HepG2 (cell line): ENCODE measurements around the gene MAP3K20. TPM values are rescaled to one million over a fixed set of nuclear protein-coding genes. Genes with fewer than 3 reads are reported as not detected.

ENCODE experiments used
- ATAC-seq: fragments of 200-7000 bp; cut with Tn5 transposase; 3 replicates; pipeline ENCODE4 v1.9.1; 2020; ENCODE audit warnings: mild to moderate bottlenecking, moderate library complexity
- BruUV-seq: library from RNA; stranded (reverse); fragments of 400-500 nt; replicated peaks from 2 replicates; lab custom pipeline; 2021; lab: Mats Ljungman, UMichigan
- CTCF ChIA-PET: fragments of 300-600 bp; formaldehyde crosslinking; extraction: SDS; loops from one replicate; lab custom pipeline; 2021; ENCODE audit warnings: low total read pairs, inconsistent platforms, low intra/inter-chr PET ratio; lab: Yijun Ruan, JAX
- POLR2A ChIA-PET: fragments of 350-600 bp; sonication (Branson Sonifier 250); formaldehyde crosslinking; loops from one replicate; lab custom pipeline; 2020; ENCODE audit warnings: antibody characterized with exemption, inconsistent platforms; lab: Yijun Ruan, JAX
- DNase-seq: peaks from one replicate; pipeline ENCODE4 v3.0.0-alpha.2; 2015; ENCODE audit warnings: low spot score
- FAIRE-seq: peaks from 3 replicates; lab custom pipeline; 2011; peaks lifted over from hg19 to GRCh38; lab: Jason Lieb, UNC
- H2AFZ ChIP-seq: one replicate; pipeline ENCODE4 v1.6.1; 2011; ENCODE audit warnings: low read length, inconsistent platforms
- H3K27ac ChIP-seq: fragments of 300-600 bp; 3 replicates; pipeline ENCODE4 v1.8.0; 2011; ENCODE audit warnings: mixed run types, mild to moderate bottlenecking, mixed read lengths, low read length, inconsistent platforms; ENCODE audit not compliant: insufficient read depth; ENCODE audit errors: extremely low read length
- H3K27me3 ChIP-seq, 2 experiments: fragments of 200-600 bp in 1 of 2; 2 replicates in 1 of 2; 3 replicates in 1 of 2; pipeline versions ENCODE4 v1.6.0 to v1.8.0; 2011; ENCODE audit warnings: low read length in 2 of 2, mild to moderate bottlenecking in 2 of 2, moderate library complexity in 2 of 2, inconsistent platforms in 1 of 2; ENCODE audit not compliant: insufficient read depth in 2 of 2, control insufficient read depth in 1 of 2
- H3K36me3 ChIP-seq, 2 experiments: fragments of 200-600 bp in 1 of 2; replicated peaks in 1 of 2; 2 replicates in 1 of 2; 3 replicates in 1 of 2; pipeline versions ENCODE4 v1.5.1 to v1.8.0; 2011; ENCODE audit warnings: low read length in 2 of 2, inconsistent platforms in 1 of 2; ENCODE audit not compliant: insufficient read depth in 2 of 2, control insufficient read depth in 1 of 2
- H3K4me1 ChIP-seq: 2 replicates; pipeline ENCODE4 v1.5.1; 2012; ENCODE audit warnings: low read length, inconsistent platforms; ENCODE audit not compliant: insufficient read depth
- H3K4me2 ChIP-seq: 2 replicates; pipeline ENCODE4 v1.6.0; 2011; ENCODE audit warnings: low read depth, low read length, inconsistent platforms
- H3K4me3 ChIP-seq, 3 experiments: fragments of 200-600 bp in 1 of 3; sonication (generic), shearing (Covaris generic) in 1 of 3; replicated peaks in 1 of 3; 2 replicates each; pipeline ENCODE4 v1.5.1; 2011 to 2016; ENCODE audit warnings: low read length in 3 of 3, inconsistent platforms in 2 of 3, low read depth in 2 of 3, mild to moderate bottlenecking in 2 of 3, control low read depth in 1 of 3, mixed read lengths in 1 of 3; ENCODE audit not compliant: insufficient read depth in 1 of 3
- H3K79me2 ChIP-seq: one replicate; pipeline ENCODE4 v1.6.1; 2011; ENCODE audit warnings: low read length, inconsistent platforms; ENCODE audit not compliant: insufficient read depth
- H3K9ac ChIP-seq: 2 replicates; pipeline ENCODE4 v1.6.0; 2011; ENCODE audit warnings: mild to moderate bottlenecking, low read depth, low read length, inconsistent platforms; ENCODE audit not compliant: insufficient read depth
- H3K9me3 ChIP-seq: 2 replicates; pipeline ENCODE4 v1.5.1; 2012; ENCODE audit warnings: mild to moderate bottlenecking, low read length
- H4K20me1 ChIP-seq: 2 replicates; pipeline ENCODE4 v1.6.0; 2011; ENCODE audit warnings: inconsistent platforms, mild to moderate bottlenecking, low read length, moderate library complexity; ENCODE audit not compliant: insufficient read depth
- IKZF1 ChIP-seq: fragments of 450-650 bp; IDR thresholded peaks from 2 replicates; pipeline ENCODE4 v1.7.1; 2016
- ISL2 ChIP-seq: sonication (generic); formaldehyde crosslinking; IDR thresholded peaks from 2 replicates; pipeline ENCODE4 v1.5.0; 2020; ENCODE audit warnings: missing genetic modification reagents
- KDM5B ChIP-seq: sonication (generic); formaldehyde crosslinking; IDR thresholded peaks from 2 replicates; pipeline ENCODE4 v1.4.0; 2020; ENCODE audit warnings: missing genetic modification reagents, mild to moderate bottlenecking, borderline replicate concordance
- NFE2 ChIP-seq: sonication (generic); formaldehyde crosslinking; IDR thresholded peaks from 2 replicates; pipeline ENCODE4 v1.4.0; 2020; ENCODE audit warnings: missing genetic modification reagents
- NFE2L1 ChIP-seq: sonication (generic); formaldehyde crosslinking; IDR thresholded peaks from 2 replicates; pipeline ENCODE4 v1.4.0; 2020; ENCODE audit warnings: missing genetic modification reagents, mild to moderate bottlenecking, borderline replicate concordance
- ZBTB49 ChIP-seq: sonication (generic); formaldehyde crosslinking; IDR thresholded peaks from 2 replicates; pipeline ENCODE4 v1.4.0; 2020; ENCODE audit warnings: missing genetic modification reagents, borderline replicate concordance
- ZNF614 ChIP-seq: IDR thresholded peaks from 2 replicates; pipeline ENCODE4 v1.6.1; 2018; ENCODE audit warnings: missing biosample characterization, missing genetic modification reagents, inconsistent platforms, borderline replicate concordance
- ZNF616 ChIP-seq: sonication (generic); formaldehyde crosslinking; IDR thresholded peaks from 2 replicates; pipeline ENCODE4 v1.5.0; 2020; ENCODE audit warnings: low read depth, mild to moderate bottlenecking, missing genetic modification reagents
- WGBS: methylation state at CpG from one replicate; pipeline ENCODE4 v1.1.6; 2017; ENCODE audit warnings: low lambda C conversion rate; 5-methylcytosine and 5-hydroxymethylcytosine counted together
- in situ Hi-C: cut with HindIII; loops from 2 replicates; pipeline ENCODE4 v1.10.0; 2017; ENCODE audit warnings: low pct_unique_long_range_greater_than_20kb; ENCODE audit not compliant: extremely low pct_ligation_motif_present
- intact Hi-C: fragments of 100-400 bp; cut with micrococcal nuclease; formaldehyde crosslinking; loops from one replicate; pipeline ENCODE4 v1.10.0; 2022; ENCODE audit not compliant: unreplicated experiment
- polyA plus RNA-seq, 8 experiments: library from polyadenylated mRNA; depleted of rRNA in 3 of 8; stranded (reverse) in 7 of 8; unstranded in 1 of 8; fragments of >200 nt; fragmentation: Illumina TruSeq in 4 of 8; extraction: Trizol in 4 of 8; gene quantifications; 2 replicates each; pipeline versions ENCODE4 v1.2.1 to v1.2.3, GENCODE V29; 2011 to 2016; ENCODE audit warnings: low read depth in 4 of 8, missing spikeins in 1 of 8, mixed read lengths in 1 of 8; ENCODE audit not compliant: insufficient read depth in 1 of 8
- total RNA-seq, 5 experiments: library from RNA; depleted of rRNA; stranded (reverse); fragments of >200 nt; fragmentation: Illumina TruSeq; extraction: Trizol; gene quantifications; 2 replicates each; pipeline ENCODE4 v1.2.3, GENCODE V29; 2016; ENCODE audit warnings: low read depth in 1 of 5
- TF ChIP-seq, protein P1 (sequence below): sonication (generic); formaldehyde crosslinking; IDR thresholded peaks from 2 replicates; pipeline ENCODE4 v1.5.0; 2020; ENCODE audit warnings: missing genetic modification reagents, mild to moderate bottlenecking, borderline replicate concordance
- TF ChIP-seq, protein P2 (sequence below): sonication (generic); formaldehyde crosslinking; IDR thresholded peaks from 2 replicates; pipeline ENCODE4 v1.5.0; 2020; ENCODE audit warnings: missing genetic modification reagents

The MAP3K20 gene
- total and polyA plus RNA-seq, 2 of the 13 experiments (the other 11 are each of a cell fraction or from before 2014, with no cell fraction given), result 5.2 to 13.5 TPM

DNA sequence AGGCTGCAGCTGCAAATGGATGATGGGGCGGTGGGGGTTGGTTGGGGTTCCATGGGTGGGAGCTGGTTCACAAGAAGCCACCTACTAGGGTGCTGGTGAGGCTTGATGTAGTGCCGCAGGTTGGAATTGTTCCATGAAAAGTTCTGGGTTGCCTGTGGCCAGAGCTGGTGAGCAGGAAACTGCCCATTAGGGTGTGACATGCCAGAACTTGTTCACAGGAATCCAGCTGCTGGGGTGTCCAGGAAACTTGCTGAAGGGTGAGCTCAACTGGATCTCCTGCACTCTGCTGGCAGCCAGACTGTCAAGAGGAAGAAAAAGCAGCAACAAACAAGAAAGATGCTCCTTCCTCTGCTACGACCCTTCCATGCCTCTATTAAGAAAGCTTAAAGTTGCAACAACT lies 48.8 kb downstream of the MAP3K20 start:
- Histone ChIP-seq H3K27ac (no peak overlapping the region), H3K9ac (no peak overlapping the region), H3K4me3 (no peak overlapping the region), H3K4me2 (no peak overlapping the region), H3K27me3 (no peaks in the 10 kb centered on the region), H3K9me3 (no peaks in the 10 kb centered on the region), H2AFZ (no peak overlapping the region), H3K79me2 (no peaks in the 10 kb centered on the region), H3K4me1 (no peaks in the 10 kb centered on the region), H3K36me3 (no peaks in the 10 kb centered on the region), H4K20me1 (no peaks in the 10 kb centered on the region)
- CTCF ChIA-PET, result no interaction called here
- in situ Hi-C loops (no loop called here), intact Hi-C loops (no loop called here)
- FAIRE-seq, result no peak
- 89% methylated on average over 3 of the region's 3 CpGs for WGBS
- no TSS peak for BruUV-seq
- DNase-seq, result no peak
- POLR2A ChIA-PET, result no interaction called here
- ATAC-seq, result no peak
- no peak for TF ChIP-seq ISL2
- no peak for TF ChIP-seq ZBTB49
- TF ChIP-seq, protein P1, sequence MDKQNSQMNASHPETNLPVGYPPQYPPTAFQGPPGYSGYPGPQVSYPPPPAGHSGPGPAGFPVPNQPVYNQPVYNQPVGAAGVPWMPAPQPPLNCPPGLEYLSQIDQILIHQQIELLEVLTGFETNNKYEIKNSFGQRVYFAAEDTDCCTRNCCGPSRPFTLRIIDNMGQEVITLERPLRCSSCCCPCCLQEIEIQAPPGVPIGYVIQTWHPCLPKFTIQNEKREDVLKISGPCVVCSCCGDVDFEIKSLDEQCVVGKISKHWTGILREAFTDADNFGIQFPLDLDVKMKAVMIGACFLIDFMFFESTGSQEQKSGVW (CRISPR knock-in tag), result no peak
- TF ChIP-seq KDM5B (CRISPR knock-in tag), result no peak
- TF ChIP-seq ZNF616 (CRISPR knock-in tag), result no peak
- TF ChIP-seq, protein P2, sequence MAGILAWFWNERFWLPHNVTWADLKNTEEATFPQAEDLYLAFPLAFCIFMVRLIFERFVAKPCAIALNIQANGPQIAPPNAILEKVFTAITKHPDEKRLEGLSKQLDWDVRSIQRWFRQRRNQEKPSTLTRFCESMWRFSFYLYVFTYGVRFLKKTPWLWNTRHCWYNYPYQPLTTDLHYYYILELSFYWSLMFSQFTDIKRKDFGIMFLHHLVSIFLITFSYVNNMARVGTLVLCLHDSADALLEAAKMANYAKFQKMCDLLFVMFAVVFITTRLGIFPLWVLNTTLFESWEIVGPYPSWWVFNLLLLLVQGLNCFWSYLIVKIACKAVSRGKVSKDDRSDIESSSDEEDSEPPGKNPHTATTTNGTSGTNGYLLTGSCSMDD, result no peak
- TF ChIP-seq NFE2L1 (CRISPR knock-in tag), result no peak
- no peak for TF ChIP-seq NFE2 (CRISPR knock-in tag)
- no peak for TF ChIP-seq IKZF1
- no peak for TF ChIP-seq ZNF614 (CRISPR knock-in tag)
- TF ChIP-seq, all 625 proteins: peak for 0
